ENCODE measurements around the gene DNAH8. TPM values are rescaled to one million over a fixed set of nuclear protein-coding genes. Genes with fewer than 3 reads are reported as not detected.
"Not testable (repeated sequence)": the region's sequence is repeated elsewhere in the genome, so short reads cannot be mapped to it uniquely, and the experiment has no call there.

Gene DNAH8
- total and polyA plus RNA-seq, 4 donors: 0.01 to 0.37 (median 0.11) TPM

- no peaks in the 10 kb centered on the region for H3K27me3 ChIP-seq (ENCODE audit: control insufficient read depth in 3 of 3, insufficient read depth in 3 of 3, low read length in 2 of 3)
- no peaks in the 10 kb centered on the region for H3K9me3 ChIP-seq (ENCODE audit: control insufficient read depth in 4 of 4, insufficient read depth in 3 of 4, low read length in 3 of 4)
- DNase-seq (peak; percentile 63 to 77 (median 71)), ATAC-seq (ENCODE audit: insufficient read depth, low FRiP score) (no peak)
- H3K36me3 ChIP-seq (ENCODE audit: control insufficient read depth in 4 of 4, insufficient read depth in 4 of 4, low read length in 4 of 4): no peaks in the 10 kb centered on the region
- TF ChIP-seq CTCF (IDR thresholded peaks at IDR 0.05; ENCODE audit: control extremely low read depth, extremely low read depth): peak; percentile 86
- 38 to 39% methylated on average over 15 of the region's 15 CpGs for WGBS, 2 donors
- peaks cover 0 to 5% (median 0%) of the 10 kb centered on the region in 5 donors for H3K4me1 ChIP-seq (ENCODE audit: control insufficient read depth in 5 of 5, insufficient read depth in 5 of 5, low read length in 5 of 5)
- H3K27ac ChIP-seq (ENCODE audit: low read depth in 1 of 2, low read length in 1 of 2): no peak overlapping the region
- H3K4me3 ChIP-seq: no peak overlapping the region
- H3K9ac ChIP-seq (ENCODE audit: insufficient read depth in 1 of 2, low read length in 2 of 2): no peak overlapping the region
Observed at GRCh38 chr6:38871741-38872568, 156.8 kb downstream of the DNAH8 start.

- no peak overlapping the region for H3K27ac ChIP-seq (ENCODE audit: low read depth in 1 of 2, low read length in 1 of 2)
- DNase-seq: peak in 1 of 3 donors; percentile 7
- no peak overlapping the region for H3K9ac ChIP-seq (ENCODE audit: insufficient read depth in 1 of 2, low read length in 2 of 2)
- 76 to 80% methylated on average over 6 of the region's 6 CpGs for WGBS, 2 donors
- no peaks in the 10 kb centered on the region for H3K36me3 ChIP-seq (ENCODE audit: control insufficient read depth in 4 of 4, insufficient read depth in 4 of 4, low read length in 4 of 4)
- H3K9me3 ChIP-seq (ENCODE audit: control insufficient read depth in 4 of 4, insufficient read depth in 3 of 4, low read length in 3 of 4): no peaks in the 10 kb centered on the region
- H3K27me3 ChIP-seq (ENCODE audit: control insufficient read depth in 3 of 3, insufficient read depth in 3 of 3, low read length in 2 of 3): no peaks in the 10 kb centered on the region
- H3K4me3 ChIP-seq: no peak overlapping the region
- TF ChIP-seq CTCF (IDR thresholded peaks at IDR 0.05; ENCODE audit: control extremely low read depth, extremely low read depth): no peak
- peaks cover 0 to 5% (median 0%) of the 10 kb centered on the region in 5 donors for H3K4me1 ChIP-seq (ENCODE audit: control insufficient read depth in 5 of 5, insufficient read depth in 5 of 5, low read length in 5 of 5)
- ATAC-seq (ENCODE audit: insufficient read depth, low FRiP score): no peak
Observed at GRCh38 chr6:38873001-38873400, 157.9 kb downstream of the DNAH8 start.

GRCh38 chr6:38873816-38874215 lies 158.7 kb downstream of the DNAH8 start:
- not testable (repeated sequence) for H3K4me1 ChIP-seq (ENCODE audit: control insufficient read depth in 5 of 5, insufficient read depth in 5 of 5, low read length in 5 of 5); ATAC-seq (ENCODE audit: insufficient read depth, low FRiP score); H3K27ac ChIP-seq (ENCODE audit: low read depth in 1 of 2, low read length in 1 of 2); H3K4me3 ChIP-seq; H3K27me3 ChIP-seq (ENCODE audit: control insufficient read depth in 3 of 3, insufficient read depth in 3 of 3, low read length in 2 of 3); H3K9ac ChIP-seq (ENCODE audit: insufficient read depth in 1 of 2, low read length in 2 of 2); H3K9me3 ChIP-seq (ENCODE audit: control insufficient read depth in 4 of 4, insufficient read depth in 3 of 4, low read length in 3 of 4); DNase-seq; H3K36me3 ChIP-seq (ENCODE audit: control insufficient read depth in 4 of 4, insufficient read depth in 4 of 4, low read length in 4 of 4)
- WGBS, 2 donors: 64 to 69% methylated on average over 1 of the region's 1 CpG

GRCh38 chr6:38876475-38876874 lies 161.4 kb downstream of the DNAH8 start:
- Histone ChIP-seq H3K36me3 (ENCODE audit: control insufficient read depth in 4 of 4, insufficient read depth in 4 of 4, low read length in 4 of 4) (no peaks in the 10 kb centered on the region), H3K9me3 (ENCODE audit: control insufficient read depth in 4 of 4, insufficient read depth in 3 of 4, low read length in 3 of 4) (peaks cover 0 to 2% (median 0%) of the 10 kb centered on the region in 4 donors), H3K27me3 (ENCODE audit: control insufficient read depth in 3 of 3, insufficient read depth in 3 of 3, low read length in 2 of 3) (no peaks in the 10 kb centered on the region), H3K4me1 (ENCODE audit: control insufficient read depth in 5 of 5, insufficient read depth in 5 of 5, low read length in 5 of 5) (peaks cover 0 to 5% (median 0%) of the 10 kb centered on the region in 5 donors), H3K9ac (ENCODE audit: insufficient read depth in 1 of 2, low read length in 2 of 2) (no peak overlapping the region), H3K4me3 (no peak overlapping the region), H3K27ac (ENCODE audit: low read depth in 1 of 2, low read length in 1 of 2) (no peak overlapping the region)
- TF ChIP-seq CTCF (IDR thresholded peaks at IDR 0.05; ENCODE audit: control extremely low read depth, extremely low read depth): no peak
- ATAC-seq (ENCODE audit: insufficient read depth, low FRiP score) (no peak), DNase-seq (peak; percentile 28 to 36 (median 30))
- 28 to 55% methylated on average over 7 of the region's 7 CpGs for WGBS, 2 donors
